Suppressor macrophage treated with lipopolysaccharide for 1 hour (primary cell): ENCODE results near the gene CRYBB1.

Experiments used
- DNase-seq, 3 donors: peaks; one replicate each; pipeline ENCODE4 v3.0.0-alpha.2; 2020 to 2022

The CRYBB1 gene

GRCh38 chr22:26602127-26602526, 15.7 kb downstream of the CRYBB1 start:
- no peak for DNase-seq

GRCh38 chr22:26601726-26602125, 16.1 kb downstream of the CRYBB1 start:
- DNase-seq, result no peak

DNA sequence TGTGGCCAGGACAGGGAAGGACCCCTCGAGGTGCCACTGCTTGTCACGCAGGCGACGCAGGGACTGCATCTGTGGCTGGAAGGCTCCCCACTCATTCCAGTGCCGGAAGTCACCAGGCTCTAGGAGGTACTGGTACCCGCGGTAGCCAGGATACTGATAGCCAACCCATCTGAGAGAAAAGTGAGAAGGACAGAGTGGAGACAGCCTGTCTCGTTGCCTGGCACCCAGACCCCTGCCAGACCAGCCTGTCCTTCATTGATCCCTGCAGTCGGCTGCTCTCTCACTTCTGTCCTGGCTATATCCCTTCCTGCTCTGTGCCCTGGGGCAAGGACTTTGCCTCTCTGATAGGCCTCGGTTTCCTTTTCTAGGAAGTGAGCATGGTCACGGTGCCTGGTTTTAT, 18.3 kb downstream of the CRYBB1 start:
- no peak for DNase-seq

DNA sequence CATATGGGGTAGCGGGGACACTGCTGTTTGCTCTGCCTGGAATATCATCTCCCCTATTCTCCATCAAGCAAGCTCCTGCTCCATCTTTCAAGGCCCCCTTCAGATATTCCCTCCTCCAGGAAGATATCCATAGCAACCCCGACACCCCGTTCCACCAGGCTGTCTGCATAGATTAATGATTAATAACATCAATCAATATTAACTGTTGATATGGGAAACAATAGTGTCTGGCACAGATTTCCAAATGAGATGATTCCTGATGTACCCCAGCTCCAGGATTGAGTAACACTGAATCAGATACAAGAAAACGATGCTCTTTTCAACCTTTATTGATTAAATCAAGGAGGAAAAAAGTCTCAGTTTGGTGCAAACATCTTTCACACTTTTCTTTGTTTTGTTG, 20.3 kb downstream of the CRYBB1 start:
- no peak for DNase-seq

DNA sequence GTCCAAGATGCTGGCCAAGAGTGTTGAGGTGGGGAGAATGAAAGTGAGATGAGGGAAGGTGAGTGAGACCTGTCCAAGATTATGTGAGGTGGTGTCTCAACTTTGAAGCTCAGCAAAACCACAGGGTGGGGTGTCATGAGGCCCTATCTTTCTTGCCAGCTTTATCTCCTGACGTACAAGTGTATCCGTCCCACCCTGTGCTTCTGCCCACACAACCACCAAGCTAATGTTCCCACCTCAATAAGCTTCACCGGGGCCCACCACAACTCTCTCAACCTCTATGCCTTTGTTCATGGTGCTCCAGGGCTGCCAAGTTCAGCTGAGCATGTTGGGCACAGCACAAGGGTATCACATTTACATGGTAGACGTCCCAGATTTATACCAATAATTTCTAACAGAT, 20.8 kb downstream of the CRYBB1 start:
- DNase-seq, result no peak

- DNase-seq, result no peak
These were observed 24.1 kb downstream of the CRYBB1 start for GRCh38 chr22:26593763-26594162.

DNA sequence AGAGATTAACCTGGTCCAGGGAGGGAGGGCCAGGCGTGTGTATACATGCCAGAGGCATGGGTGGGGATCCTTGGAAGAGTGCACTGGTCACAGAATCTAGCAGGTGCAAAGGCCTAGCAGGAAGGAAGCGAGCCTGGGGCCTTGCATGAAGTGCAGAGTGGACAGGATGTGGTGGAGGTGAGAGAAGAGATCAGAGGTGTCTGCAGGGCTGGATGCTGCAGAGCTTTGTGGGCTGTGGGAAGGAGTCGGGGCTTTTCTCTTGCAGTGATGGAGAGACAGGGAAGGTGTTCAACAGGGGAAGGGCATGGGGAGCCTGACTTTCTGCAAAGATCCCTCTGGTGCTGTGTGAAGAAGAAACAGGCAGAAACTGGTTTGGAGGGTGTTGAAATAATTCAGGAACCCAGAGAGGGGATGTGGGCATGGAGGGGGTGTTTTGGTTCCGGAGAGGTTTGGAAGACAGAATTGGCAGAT, 25.4 kb downstream of the CRYBB1 start:
- DNase-seq, result peak in 2 of 3 donors; percentile 33 to 34

DNA sequence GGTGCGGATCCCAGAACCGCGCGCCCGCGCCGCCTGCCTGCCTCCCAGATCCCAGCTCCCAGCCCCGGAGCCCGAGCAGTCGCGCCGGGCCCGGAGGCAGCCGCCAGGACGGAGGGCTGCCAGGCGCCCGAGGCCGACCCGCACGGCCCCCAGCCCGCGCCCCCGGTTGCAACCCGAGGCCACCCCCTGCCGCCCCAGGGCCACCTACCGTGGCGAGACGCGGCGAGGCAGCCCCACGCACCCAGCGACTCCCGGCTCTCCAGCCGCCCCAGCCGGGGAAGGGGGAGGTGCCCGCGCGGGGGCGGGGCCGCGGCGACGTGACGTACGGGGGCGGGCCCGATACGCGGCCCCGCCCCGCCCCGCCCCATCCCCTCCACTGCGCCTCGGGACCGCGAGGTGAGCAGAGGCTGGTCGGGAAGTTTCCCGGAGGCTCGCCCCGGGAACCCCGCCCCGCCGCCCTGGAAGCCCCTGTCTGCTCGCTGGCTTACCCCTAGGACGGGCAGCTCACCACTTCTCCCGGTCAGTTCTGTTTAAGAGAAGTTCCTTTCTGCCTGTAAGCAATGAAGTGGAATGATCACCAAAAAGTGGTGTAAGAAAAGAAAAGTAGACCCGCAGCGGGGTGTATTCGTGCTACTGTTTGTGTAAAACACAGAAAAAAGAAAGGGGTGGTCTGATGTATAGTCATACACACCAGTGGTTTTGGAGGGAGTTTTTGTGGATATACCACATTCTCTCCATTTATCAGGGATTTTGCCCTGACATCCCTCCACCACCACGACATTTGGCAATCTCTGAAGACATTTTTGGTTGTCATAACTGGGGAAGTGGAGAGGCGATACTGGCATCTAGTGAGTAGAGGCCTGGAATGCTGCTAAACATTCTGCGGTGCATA, 27.7 kb downstream of the CRYBB1 start, which contains the start of gene TPST2:
Gene TPST2 (minus strand): TSS at position 288 of the 892 bp plus-strand sequence. CDS start 48,502 bp downstream, outside the sequence.
- DNase-seq, result peak; percentile 86 to 96 (median 92)

- DNase-seq, result peak; percentile 30 to 58 (median 39)
These were observed 28.4 kb downstream of the CRYBB1 start for GRCh38 chr22:26589367-26589844.

DNA sequence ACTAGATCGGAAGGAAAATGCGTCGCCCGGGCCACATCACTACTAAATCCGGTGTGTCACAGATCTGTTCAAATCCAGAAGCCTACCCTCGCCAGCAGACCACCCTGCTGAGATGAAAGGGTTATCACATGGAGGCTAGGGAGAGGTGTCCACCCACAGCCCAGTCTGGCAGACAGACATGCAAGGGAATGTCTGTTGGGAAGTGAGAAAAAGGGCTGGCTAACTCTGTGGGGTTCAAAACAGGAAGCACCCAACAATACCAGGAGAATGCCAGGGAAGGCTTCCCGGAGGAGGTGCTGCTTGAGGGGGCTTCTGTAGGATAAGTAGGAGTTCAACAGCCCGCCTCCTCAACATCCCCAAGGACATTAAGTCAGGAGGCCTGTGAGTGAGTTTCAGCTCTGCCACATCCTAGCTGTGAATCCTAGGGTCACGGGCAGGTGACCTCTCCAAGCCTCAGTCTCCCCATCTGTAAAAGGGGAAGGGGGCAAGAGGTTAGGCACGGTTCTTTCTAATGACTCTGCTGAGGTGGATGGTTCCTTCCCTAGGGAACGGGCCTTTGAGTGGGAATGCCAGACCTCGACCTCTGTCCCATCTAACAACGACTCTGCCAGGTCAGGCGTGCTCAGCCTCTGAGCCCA, 29.0 kb downstream of the CRYBB1 start:
- peak; percentile 27 to 47 (median 34) for DNase-seq

GRCh38 chr22:26587991-26588613, 29.7 kb downstream of the CRYBB1 start:
- peak; percentile 56 to 77 (median 70) for DNase-seq

DNA sequence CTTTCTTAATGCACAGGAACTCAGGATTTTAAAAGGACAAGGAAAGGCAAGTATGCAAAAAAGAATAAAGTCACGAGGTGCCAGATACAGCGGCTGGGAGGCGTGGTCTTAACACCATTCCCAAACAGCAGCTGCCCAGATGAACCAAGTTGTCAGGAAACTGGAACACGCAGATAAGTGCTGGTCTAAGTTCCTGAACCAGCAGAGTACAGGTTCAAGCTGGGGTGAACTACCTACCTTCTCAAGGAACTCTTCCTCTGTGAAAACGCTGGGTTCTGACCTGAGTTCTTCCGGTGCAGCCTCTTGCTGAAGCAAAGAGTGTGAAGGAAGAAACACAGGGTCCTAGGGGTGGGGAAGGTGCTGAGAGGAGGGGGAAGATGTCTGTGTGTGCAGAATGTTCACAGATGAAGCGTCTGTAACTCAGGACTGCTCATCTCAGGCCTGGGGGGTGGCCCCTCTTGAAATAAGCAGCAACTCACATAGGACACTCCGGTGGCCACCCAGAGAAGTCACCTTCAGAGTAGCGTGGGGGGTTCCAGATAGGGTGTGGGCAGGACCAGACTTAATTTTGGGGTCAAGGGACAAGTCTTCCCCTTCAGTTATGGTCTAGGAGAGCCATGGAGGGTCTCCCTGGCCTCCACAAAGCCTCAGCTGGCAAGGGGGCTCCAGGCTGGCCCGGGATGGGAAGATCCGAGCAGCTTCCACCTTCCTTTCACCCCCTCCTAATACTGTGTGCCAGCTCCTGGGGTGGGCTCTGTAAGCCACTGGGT, 31.1 kb downstream of the CRYBB1 start:
- no peak for DNase-seq

DNA sequence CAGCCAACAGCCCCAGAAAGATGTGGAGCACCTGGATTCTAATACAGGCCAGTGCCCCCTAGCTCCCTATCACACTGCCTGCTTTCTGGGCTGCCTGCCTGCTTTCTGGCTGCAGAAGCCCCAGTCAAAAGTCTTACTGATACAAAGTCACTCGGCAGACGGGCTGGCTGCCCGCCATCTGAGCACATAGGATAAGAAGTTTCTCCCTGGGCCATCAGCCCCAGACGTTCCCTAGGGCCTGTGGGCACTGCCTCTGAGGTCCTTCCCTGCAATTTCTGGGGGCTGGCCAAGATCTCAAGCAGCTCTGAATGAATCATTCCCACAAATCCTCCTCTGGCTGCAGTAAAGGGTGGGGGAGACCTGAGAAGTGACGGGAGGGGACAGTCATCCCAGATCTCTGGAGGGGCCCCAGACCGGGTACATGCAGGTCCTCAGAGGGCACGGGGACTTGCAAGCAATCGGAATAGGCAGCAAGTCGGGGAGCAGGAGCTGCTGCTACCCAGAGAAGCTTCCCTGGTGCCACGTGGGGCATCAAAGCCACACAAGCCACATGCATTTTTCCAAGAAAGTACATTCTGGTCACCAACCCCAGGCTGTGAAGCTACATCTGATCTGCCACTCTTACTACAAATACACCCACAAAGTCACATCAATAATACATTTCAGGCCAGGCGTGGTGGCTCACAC, 32.6 kb downstream of the CRYBB1 start:
- peak; percentile 21 to 40 (median 37) for DNase-seq

DNA sequence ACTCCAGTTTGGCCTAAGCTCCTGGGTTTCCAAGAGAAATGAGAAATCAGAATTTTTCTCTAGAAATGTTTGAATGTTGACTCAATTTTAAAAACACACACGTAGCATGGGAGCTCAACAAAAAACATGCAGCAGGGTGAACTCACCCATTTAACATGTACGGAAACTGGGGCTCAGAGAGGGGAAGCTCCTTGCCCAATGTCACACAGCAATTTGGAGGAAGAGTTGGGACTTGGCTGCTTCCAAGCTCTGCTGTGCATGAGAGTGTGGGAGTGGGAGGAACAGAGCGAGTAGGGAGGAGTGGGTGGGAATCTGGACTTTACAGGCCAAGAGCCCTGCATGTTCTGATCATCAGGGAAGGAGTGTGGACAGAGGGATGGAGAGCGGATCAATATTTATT, 33.8 kb downstream of the CRYBB1 start:
- DNase-seq, result no peak

GRCh38 chr22:26581633-26582168, 36.1 kb downstream of the CRYBB1 start:
- no peak for DNase-seq

GRCh38 chr22:26581026-26581425, 36.8 kb downstream of the CRYBB1 start:
- no peak for DNase-seq

- DNase-seq, result no peak
These were observed 37.4 kb downstream of the CRYBB1 start for GRCh38 chr22:26580240-26580962.

- DNase-seq, result peak; percentile 35 to 73 (median 55)
These were observed 38.4 kb downstream of the CRYBB1 start for GRCh38 chr22:26579331-26579886.

- peak in 1 of 3 donors; percentile 21 for DNase-seq
These were observed 40.7 kb downstream of the CRYBB1 start for GRCh38 chr22:26577081-26577480.

DNA sequence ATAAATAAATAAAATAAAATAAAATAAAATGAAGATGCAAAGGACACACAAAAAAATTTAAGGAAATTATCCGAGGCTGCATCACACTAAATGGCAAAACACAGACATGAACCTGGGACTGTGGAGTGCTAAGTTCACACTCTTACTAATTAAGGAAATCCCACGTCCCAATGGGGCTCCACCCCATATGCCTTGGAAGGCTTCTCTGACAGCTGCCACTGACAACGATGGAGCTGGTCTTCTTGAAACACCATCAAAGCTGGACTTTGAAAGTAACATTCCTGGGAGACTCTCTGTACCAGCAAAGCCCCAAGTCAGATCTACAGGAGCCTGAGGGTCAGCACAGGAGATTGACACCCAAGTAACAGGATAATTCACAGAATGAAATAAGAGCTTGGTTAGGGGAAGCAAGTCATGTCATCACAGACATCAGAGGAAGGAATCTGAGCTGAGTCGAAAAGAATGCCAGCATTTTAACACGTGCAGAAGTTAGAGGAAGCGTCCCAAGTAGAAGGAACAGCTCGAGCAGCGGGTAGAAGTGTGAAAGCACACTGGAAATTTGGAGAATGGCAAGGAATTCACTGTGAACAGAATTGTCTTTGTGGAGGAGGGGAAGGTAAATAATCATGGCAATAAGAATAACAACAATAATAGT, 41.7 kb downstream of the CRYBB1 start:
- DNase-seq, result peak; percentile 54 to 77 (median 72)
